Fibroblast of skin of abdomen (primary cell): ENCODE measurements around the gene PRKCA.
"Not testable (repeated sequence)": the region's sequence is repeated elsewhere in the genome, so short reads cannot be mapped to it uniquely, and the experiment has no call there.

Source experiments
- DNase-seq: peaks from one replicate; pipeline ENCODE4 v3.0.0-alpha.2; 2013

PRKCA gene

DNA sequence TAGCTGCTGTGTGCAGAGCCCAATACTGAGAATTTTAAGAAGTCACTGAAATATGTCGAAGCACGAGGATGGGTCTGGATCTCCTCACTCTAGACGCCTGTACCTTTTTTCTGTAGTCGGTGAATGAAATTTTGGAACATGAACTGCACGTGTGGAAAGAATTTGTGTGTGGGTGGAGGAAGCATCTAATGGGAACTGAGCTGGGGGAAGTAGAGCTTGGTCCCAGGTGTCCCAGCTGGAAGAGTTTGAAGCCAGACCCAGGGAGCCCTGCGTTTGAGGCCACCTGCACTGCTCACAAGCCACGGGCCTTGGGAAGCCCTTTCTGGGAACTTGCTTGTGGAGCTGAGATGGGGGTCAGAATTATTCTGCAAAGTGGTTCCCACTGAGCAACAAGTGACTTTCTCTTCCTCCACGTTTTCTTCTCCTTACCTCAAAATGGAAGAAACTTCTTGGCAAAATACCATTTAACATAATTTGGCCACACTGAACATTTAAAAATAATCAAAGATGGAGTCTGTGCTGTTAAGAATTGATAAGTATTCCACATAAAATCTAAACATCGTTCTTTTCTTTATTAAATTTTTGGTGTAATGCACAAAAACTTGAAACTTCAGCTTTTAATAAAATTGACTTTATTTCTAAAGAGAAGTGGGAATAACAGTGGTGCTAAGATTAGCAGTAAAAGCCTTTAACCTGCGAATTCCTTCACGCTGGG is 163.8 kb downstream of the PRKCA start:
- DNase-seq, result no peak

GRCh38 chr17:66466840-66467367 is 164.5 kb downstream of the PRKCA start:
- peak; percentile 99 for DNase-seq

DNA sequence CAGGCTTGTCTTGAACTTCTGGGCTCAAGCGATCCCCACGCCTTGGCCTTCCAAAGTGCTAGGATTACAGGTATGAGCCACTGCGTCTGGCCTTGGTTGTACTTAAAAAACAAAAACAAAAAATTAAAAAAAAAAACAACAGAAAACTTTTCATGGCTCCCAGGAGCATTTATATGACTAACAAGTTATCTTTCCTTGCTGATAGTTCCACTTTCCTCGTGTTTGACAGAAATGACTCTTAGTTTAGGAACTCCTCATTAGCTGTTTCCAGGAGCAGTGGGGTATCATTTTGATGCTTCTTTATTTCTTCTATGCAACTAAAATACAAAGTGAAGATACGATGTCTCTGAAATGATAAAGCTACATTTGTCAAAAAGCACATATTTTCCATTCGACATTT is 165.4 kb downstream of the PRKCA start:
- DNase-seq, result peak; percentile 41

- no peak for DNase-seq
Observed at GRCh38 chr17:66468241-66469087, 166.1 kb downstream of the PRKCA start.

DNA sequence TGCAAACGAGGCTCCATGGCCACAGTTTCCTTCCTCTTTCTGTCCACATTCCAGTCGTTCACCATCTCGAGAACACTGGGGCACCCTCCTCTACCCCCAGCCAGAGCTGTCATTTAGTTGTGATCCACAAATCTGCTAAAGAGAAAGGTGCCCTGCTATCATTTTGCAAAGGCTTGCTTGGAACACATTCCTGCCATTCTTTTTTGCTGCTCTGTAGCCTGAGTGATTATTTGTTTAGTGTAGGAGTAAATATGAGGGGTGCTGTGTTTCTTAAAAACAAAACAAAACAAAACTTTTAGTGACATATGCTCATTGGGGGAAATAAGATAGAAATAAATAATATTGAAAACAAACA is 166.7 kb downstream of the PRKCA start:
- DNase-seq, result no peak

- DNase-seq, result no peak
Observed at GRCh38 chr17:66469461-66469860, 167.0 kb downstream of the PRKCA start.

GRCh38 chr17:66469890-66470289 is 167.5 kb downstream of the PRKCA start:
- no peak for DNase-seq

- no peak for DNase-seq
Observed at GRCh38 chr17:66472123-66472522, 169.7 kb downstream of the PRKCA start.

DNA sequence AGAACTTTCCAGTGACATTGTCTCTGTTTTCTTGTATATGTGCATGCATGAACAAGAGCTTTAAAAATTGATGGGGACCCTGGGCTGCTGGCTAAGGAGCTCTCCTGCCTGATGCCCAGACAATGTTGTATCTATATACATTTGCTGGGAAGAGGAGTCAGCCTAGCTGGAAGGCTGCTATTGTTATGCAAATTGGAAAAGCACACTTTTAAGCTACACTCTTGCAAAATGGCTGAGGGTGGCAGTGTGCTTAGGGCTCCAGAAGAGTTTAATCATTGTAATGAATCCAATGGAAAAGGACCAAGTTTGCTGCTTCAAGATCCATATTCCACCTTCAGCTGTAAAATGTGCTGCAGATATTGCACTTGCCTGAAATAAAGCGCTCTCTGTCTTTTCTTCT is 171.8 kb downstream of the PRKCA start:
- no peak for DNase-seq

DNA sequence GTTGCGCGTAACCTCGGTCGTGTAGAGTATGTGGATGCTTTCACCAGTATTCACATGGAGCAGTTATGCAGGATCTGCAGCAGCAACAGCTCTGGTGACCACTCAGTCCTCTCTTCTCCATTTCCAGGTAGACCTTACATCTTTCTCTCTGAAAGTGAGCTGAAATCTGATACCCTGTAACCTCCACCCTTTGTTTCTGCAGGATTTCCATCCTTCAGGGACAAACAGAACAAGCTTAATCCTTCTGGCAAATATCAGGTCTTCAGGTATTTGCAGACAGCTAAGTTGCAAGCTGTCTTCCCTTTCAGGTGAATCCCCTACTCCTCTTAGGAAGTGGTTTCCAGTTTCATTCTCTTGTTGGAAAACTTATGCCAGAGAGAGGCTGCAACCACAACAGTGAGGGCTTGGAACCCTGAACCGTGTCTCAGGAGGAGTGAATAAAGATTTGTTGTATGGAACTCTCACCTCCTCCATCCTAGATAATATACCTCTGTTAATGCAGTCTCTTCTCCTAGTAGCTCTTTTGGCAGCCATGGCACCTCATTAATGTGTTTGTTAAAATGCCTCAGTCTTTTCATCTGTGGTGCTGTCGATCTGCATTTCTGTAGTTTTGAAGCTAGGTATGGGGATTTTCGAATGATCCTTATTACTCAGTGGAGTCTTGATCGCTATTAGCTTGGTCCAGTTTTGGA is 172.5 kb downstream of the PRKCA start:
- DNase-seq, result no peak

- DNase-seq, result no peak
Observed at GRCh38 chr17:66476014-66476413, 173.6 kb downstream of the PRKCA start.

GRCh38 chr17:66477615-66478283 is 175.3 kb downstream of the PRKCA start:
- no peak for DNase-seq

GRCh38 chr17:66479230-66479889 is 176.9 kb downstream of the PRKCA start:
- not testable (repeated sequence) for DNase-seq

DNA sequence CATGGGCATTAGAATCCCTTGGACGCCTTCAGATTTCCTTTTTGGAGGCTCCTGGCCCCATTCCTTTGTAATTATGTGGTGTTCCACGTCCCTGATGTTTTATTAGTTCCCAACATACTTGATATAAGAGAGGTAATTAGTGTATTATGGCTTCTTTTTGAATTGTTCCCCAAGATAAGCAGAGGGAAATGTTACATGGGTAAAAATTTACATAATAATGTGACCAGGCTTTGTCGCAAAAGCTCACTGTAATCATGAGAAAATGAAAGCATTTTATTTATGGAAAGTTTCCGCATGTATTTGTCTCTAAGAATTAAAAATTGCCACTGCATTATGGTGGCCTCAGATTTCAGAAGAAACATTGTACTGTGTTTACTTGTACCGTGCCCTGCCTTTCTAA is 177.8 kb downstream of the PRKCA start:
- no peak for DNase-seq

- DNase-seq, result no peak
Observed at GRCh38 chr17:66480802-66481201, 178.4 kb downstream of the PRKCA start.

- DNase-seq, result no peak
Observed at GRCh38 chr17:66481271-66481670, 178.9 kb downstream of the PRKCA start.

GRCh38 chr17:66483906-66484305 is 181.5 kb downstream of the PRKCA start:
- DNase-seq, result no peak

DNA sequence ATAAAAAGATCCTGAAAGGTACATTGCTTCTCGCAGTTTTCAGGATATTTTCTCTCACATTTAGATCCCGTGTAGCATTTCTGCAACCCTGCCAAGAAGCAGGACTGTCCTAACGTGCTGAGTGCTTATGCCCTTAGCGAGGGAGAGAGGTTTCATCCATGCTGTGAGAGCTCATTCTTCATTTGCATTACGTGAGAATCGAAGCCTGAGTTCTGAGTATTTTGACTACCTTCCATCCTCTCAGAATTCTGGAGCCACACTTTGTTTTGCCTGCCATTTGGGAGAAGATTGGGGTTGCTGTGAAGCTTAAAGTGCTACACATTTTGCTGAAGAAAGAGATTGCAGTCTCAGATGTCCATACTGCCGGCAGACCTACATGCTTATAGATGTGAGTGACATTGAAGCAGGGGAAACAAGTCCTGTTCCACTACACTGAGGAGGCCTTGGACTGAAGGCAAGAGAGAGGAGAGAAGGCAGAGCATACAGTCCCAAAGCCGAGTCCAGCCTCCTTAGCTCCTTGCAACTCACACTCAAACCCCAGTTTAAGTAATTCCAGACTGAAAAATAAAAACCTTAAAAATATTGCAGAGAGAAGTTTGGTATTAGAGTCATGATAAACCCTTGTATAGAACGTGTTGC is 183.0 kb downstream of the PRKCA start:
- DNase-seq, result no peak

GRCh38 chr17:66487121-66487520 is 184.7 kb downstream of the PRKCA start:
- no peak for DNase-seq

GRCh38 chr17:66487981-66488468 is 185.6 kb downstream of the PRKCA start:
- DNase-seq, result no peak

DNA sequence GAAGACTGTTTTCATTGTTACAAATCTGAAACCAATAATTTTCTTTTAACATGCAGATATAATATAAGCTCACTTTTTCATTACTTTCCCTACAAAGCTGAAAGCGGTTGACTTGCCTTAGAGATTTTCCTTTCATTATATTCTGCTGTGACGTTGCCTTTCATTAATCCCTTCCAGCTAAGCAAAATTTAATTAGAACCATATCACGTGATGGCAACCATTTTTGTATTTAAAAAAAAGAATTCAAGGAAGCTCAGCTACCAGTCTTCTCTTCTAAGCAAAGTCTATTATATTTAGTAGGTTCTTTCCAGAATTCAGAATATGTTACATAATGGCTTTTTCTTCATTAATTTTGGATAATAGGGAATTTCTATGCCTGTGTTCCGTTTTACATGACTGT is 186.5 kb downstream of the PRKCA start:
- DNase-seq, result no peak
